Heart right ventricle (tissue), 16 donors: ENCODE data around the gene SLC2A9. TPM values are rescaled to one million over a fixed set of nuclear protein-coding genes. Genes with fewer than 3 reads are reported as not detected.
A peak's percentile ranks its signal among the peaks of the same experiment; 100 is the strongest.

Source experiments
- ATAC-seq, 8 donors: fragments of 200-7000 bp; cut with Tn5 transposase; one replicate each; pipeline ENCODE4 v1.9.1; 2020; ENCODE audit warnings: mild to moderate bottlenecking in 8 of 8, moderate library complexity in 8 of 8, moderate number of reproducible peaks in 1 of 8
- DNase-seq, 2 donors: peaks; one replicate each; pipeline ENCODE4 v3.0.0-alpha.2; 2020
- H3K27ac ChIP-seq, 10 donors: fragments of 200-600 bp; sonication (generic) in 2 of 10; one replicate each; pipeline versions ENCODE4 v1.5.0 to v1.8.0; 2020 to 2022; ENCODE audit warnings: mild to moderate bottlenecking in 3 of 10
- H3K27me3 ChIP-seq, 7 donors: fragments of 200-600 bp; one replicate each; pipeline ENCODE4 v1.8.0; 2021 to 2022; ENCODE audit warnings: mild to moderate bottlenecking in 2 of 7
- H3K36me3 ChIP-seq, 9 donors: fragments of 200-600 bp; sonication (generic) in 1 of 9; one replicate each; pipeline versions ENCODE4 v1.5.0 to v1.8.0; 2020 to 2022; ENCODE audit warnings: mild to moderate bottlenecking in 2 of 9
- H3K4me1 ChIP-seq, 9 donors: fragments of 200-600 bp; sonication (generic) in 1 of 9; one replicate each; pipeline versions ENCODE4 v1.5.0 to v1.8.0; 2020 to 2022; ENCODE audit warnings: mild to moderate bottlenecking in 4 of 9
- H3K4me3 ChIP-seq, 10 donors: fragments of 200-600 bp; sonication (generic) in 2 of 10; one replicate each; pipeline versions ENCODE4 v1.5.0 to v1.8.0; 2020 to 2022; ENCODE audit warnings: mild to moderate bottlenecking in 7 of 10, moderate library complexity in 2 of 10
- H3K9me3 ChIP-seq, 11 donors: fragments of 200-600 bp in 10 of 11; sonication (generic) in 2 of 11; one replicate each; pipeline versions ENCODE4 v1.5.0 to v1.8.0; 2013 to 2022; ENCODE audit warnings: mild to moderate bottlenecking in 2 of 11, control low read depth in 1 of 11, moderate library complexity in 1 of 11
- CTCF ChIP-seq, 9 donors: fragments of 200-600 bp; sonication (generic) in 2 of 9; IDR thresholded peaks; one replicate each; pipeline versions ENCODE4 v1.5.0 to v1.8.0; 2021 to 2022; ENCODE audit warnings: antibody characterized with exemption in 9 of 9, mild to moderate bottlenecking in 5 of 9, moderate library complexity in 1 of 9
- WGBS, 2 donors: extraction: QIAGEN DNeasy Blood & Tissue Kit; methylation state at CpG; one replicate each; pipeline ENCODE4 v1.1.7; 2013; ENCODE audit warnings: inconsistent platforms in 1 of 2; 5-methylcytosine and 5-hydroxymethylcytosine counted together
- intact Hi-C, 10 donors: fragments of 100-400 bp; cut with DNase I; formaldehyde crosslinking; loops; one replicate each; pipeline versions ENCODE4 v1.11.1 to v1.14.2; 2022
- polyA plus RNA-seq, 2 donors: library from polyadenylated mRNA; stranded (reverse); fragments of 200-250 nt; gene quantifications; one replicate each; pipeline ENCODE4 v1.2.3, GENCODE V29; 2013
- total RNA-seq, 10 donors: library from RNA; stranded (reverse); fragmentation: NEBNext Ultra II Directional in 3 of 10; extraction: Animal tissue kit (Norgen Biotek cat#: 25700) in 3 of 10; gene quantifications; one replicate each; pipeline versions ENCODE4 v1.2.1 to v1.2.4, GENCODE V29; 2021 to 2023
- donor health status: Arrhythmogenic right ventricular cardiomyopathy.
- donor health status: ischemic (EF 13 %, LVEDD 7.1; RV severe dilation, severe dysfunction).
- donor health status: healthy with polysubstance abuse.
- donor health status: DM: no; HTN: yes; CAD: no.
- donor health status: DM: no; HTN: no; CAD: no.
- donor health status: ischemic (EF 25% LVEDD 6.9; RV normal size, moderate dysfunction).
- donor health status: ischemic (EF 25% LVEDD 5.7; RV mildly dilated, moderate dysfunction).
- donor health status: healthy.
- donor health status: DM: yes; HTN: yes; CAD: no.
- donor health status: Ischemic cardiomyopathy.
- donor health status: ischemic (EF 35%, LVEDD 5.7; RV mildly dilated, moderate dysfunction).
- donor health status: nonischemic (EF 11% LVEDD 7.7; RV severe dilation, severe dysfunction).
- donor health status: DM: yes; HTN: yes; CAD: no.
- donor health status: PGD.
- donor health status: ischemic (EF 29% LVEDD 5.4; RV normal size, mild dysfunction).
- donor health status: nonischemic (EF 23%, LVEDD 6.1; RV moderate dilation, normal function).

Gene SLC2A9
- total and polyA plus RNA-seq, 12 donors = 3.1 to 10.9 (median 5.5) TPM

- Histone ChIP-seq H3K4me1 (peaks cover 11 to 64% (median 38%) of the 10 kb centered on the region in 9 donors), H3K27ac (peak overlapping the region in 6 of 10 donors; percentile 4 to 84 (median 27)), H3K36me3 (no peaks in the 10 kb centered on the region), H3K27me3 (no peaks in the 10 kb centered on the region), H3K4me3 (no peak overlapping the region), H3K9me3 (no peaks in the 10 kb centered on the region)
- ATAC-seq (no peak), DNase-seq (no peak)
- 75 to 81% methylated on average over 7 of the region's 7 CpGs for WGBS, 2 donors
- TF ChIP-seq CTCF (IDR thresholded peaks at IDR 0.05) = no peak
- intact Hi-C loops = loop anchor here in 4 of 10 donors (2.0 to 10.0 kb wide), 4 partner anchors 31 to 91 kb away; partner anchors contain the start of gene WDR1 (in 2 of the 4)
Measured at GRCh38 chr4:10023806-10024205, 2.5 kb upstream of the SLC2A9 start.

GRCh38 chr4:10023050-10023419, 1.7 kb upstream of the SLC2A9 start:
- Histone ChIP-seq H3K4me3 (no peak overlapping the region), H3K27me3 (no peaks in the 10 kb centered on the region), H3K9me3 (no peaks in the 10 kb centered on the region), H3K4me1 (peaks cover 11 to 69% (median 44%) of the 10 kb centered on the region in 9 donors), H3K27ac (peak overlapping the region in 4 of 10 donors; percentile 31 to 93 (median 75)), H3K36me3 (no peaks in the 10 kb centered on the region)
- 90 to 93% methylated on average over 5 of the region's 5 CpGs for WGBS, 2 donors
- DNase-seq = no peak
- intact Hi-C loops = loop anchor here in 4 of 10 donors (2.0 to 10.0 kb wide), 3 partner anchors 40 to 92 kb away; partner anchors contain the start of gene WDR1 (in 2 of the 4)
- ATAC-seq = no peak
- no peak for TF ChIP-seq CTCF (IDR thresholded peaks at IDR 0.05)

GRCh38 chr4:10022346-10023049, 1.2 kb upstream of the SLC2A9 start:
- no peak for TF ChIP-seq CTCF (IDR thresholded peaks at IDR 0.05)
- Histone ChIP-seq H3K4me1 (peaks cover 11 to 71% (median 45%) of the 10 kb centered on the region in 9 donors), H3K4me3 (no peak overlapping the region), H3K9me3 (no peaks in the 10 kb centered on the region), H3K27ac (peak overlapping the region; percentile 31 to 93 (median 60)), H3K36me3 (no peaks in the 10 kb centered on the region), H3K27me3 (no peaks in the 10 kb centered on the region)
- ATAC-seq (peak in 2 of 8 donors; percentile 14 to 38), DNase-seq (no peak)
- intact Hi-C loops = loop anchor here in 4 of 10 donors (2.0 to 10.0 kb wide), 3 partner anchors 40 to 92 kb away; partner anchors contain the start of gene WDR1 (in 2 of the 4)
- WGBS, 2 donors = 72 to 74% methylated on average over 14 of the region's 14 CpGs

GRCh38 chr4:10021653-10022023, 341 bp upstream of the SLC2A9 start:
- 80 to 84% methylated on average over 5 of the region's 5 CpGs for WGBS, 2 donors
- peak overlapping the region; percentile 31 to 93 (median 60) for H3K27ac ChIP-seq
- H3K4me3 ChIP-seq = no peak overlapping the region
- DNase-seq (no peak), ATAC-seq (no peak)
- no peaks in the 10 kb centered on the region for H3K9me3 ChIP-seq
- H3K36me3 ChIP-seq = no peaks in the 10 kb centered on the region
- no peak for TF ChIP-seq CTCF (IDR thresholded peaks at IDR 0.05)
- intact Hi-C loops = loop anchor here in 5 of 10 donors (2.0 to 10.0 kb wide), 3 partner anchors 41 to 93 kb away; partner anchors contain the start of gene WDR1 (in 2 of the 5)
- no peaks in the 10 kb centered on the region for H3K27me3 ChIP-seq
- H3K4me1 ChIP-seq = peaks cover 11 to 71% (median 45%) of the 10 kb centered on the region in 9 donors
